Progenitor cell of endocrine pancreas (in vitro differentiated cells): ENCODE results near the gene CHD9. TPM values are rescaled to one million over a fixed set of nuclear protein-coding genes. Genes with fewer than 3 reads are reported as not detected.

Experiments
- DNase-seq: peaks from one replicate; pipeline ENCODE4 v3.0.0; 2021; ENCODE audit warnings: low spot score; ENCODE audit not compliant: unreplicated experiment
- H3K27ac Mint-ChIP-seq: 2 replicates; pipeline ENCODE4 v1.8.0; 2021; ENCODE audit warnings: mild to moderate bottlenecking, moderate library complexity, mixed read lengths
- H3K27me3 Mint-ChIP-seq: 2 replicates; pipeline ENCODE4 v1.8.0; 2021; ENCODE audit warnings: mixed read lengths
- H3K36me3 Mint-ChIP-seq: 2 replicates; pipeline ENCODE4 v1.8.0; 2022; ENCODE audit warnings: mixed read lengths; ENCODE audit not compliant: insufficient read depth
- H3K4me1 Mint-ChIP-seq: 2 replicates; pipeline ENCODE4 v1.8.0; 2021; ENCODE audit warnings: low read depth, mixed read lengths
- H3K4me3 Mint-ChIP-seq: 2 replicates; pipeline ENCODE4 v1.8.0; 2021; ENCODE audit warnings: low read depth, mild to moderate bottlenecking, moderate library complexity, mixed read lengths
- H3K9me3 Mint-ChIP-seq: 2 replicates; pipeline ENCODE4 v1.8.0; 2021; ENCODE audit warnings: low read depth, mixed read lengths
- CTCF ChIP-seq: fragments of 200-600 bp; sonication (generic); IDR thresholded peaks from one replicate; pipeline ENCODE4 v1.5.0; 2021; ENCODE audit warnings: antibody characterized with exemption, mild to moderate bottlenecking; ENCODE audit not compliant: unreplicated experiment
- total RNA-seq: library from RNA; stranded (reverse); gene quantifications from 2 replicates; pipeline ENCODE4 v1.2.1, GENCODE V29; 2021

CHD9 gene
- total RNA-seq, 1 donor from 2014 or later = 67.7 TPM

- no peaks in the 10 kb centered on the region for H3K9me3 Mint-ChIP-seq
- no peaks in the 10 kb centered on the region for H3K36me3 Mint-ChIP-seq
- no peaks in the 10 kb centered on the region for H3K4me1 Mint-ChIP-seq
- no peak for TF ChIP-seq CTCF
- H3K4me3 Mint-ChIP-seq = no peak overlapping the region
- H3K27me3 Mint-ChIP-seq = peaks cover 3% of the 10 kb centered on the region
- DNase-seq = no peak
- no peak overlapping the region for H3K27ac Mint-ChIP-seq
These were observed 36.8 kb downstream of the CHD9 start for GRCh38 chr16:53091466-53092211.

- Mint-ChIP-seq H3K27ac (no peak overlapping the region), H3K4me3 (no peak overlapping the region), H3K36me3 (no peaks in the 10 kb centered on the region), H3K9me3 (no peaks in the 10 kb centered on the region), H3K4me1 (no peaks in the 10 kb centered on the region), H3K27me3 (peaks cover 3% of the 10 kb centered on the region)
- no peak for DNase-seq
- TF ChIP-seq CTCF = no peak
These were observed 37.5 kb downstream of the CHD9 start for GRCh38 chr16:53092284-53092683.

- Mint-ChIP-seq H3K27ac (no peak overlapping the region), H3K4me1 (no peaks in the 10 kb centered on the region), H3K4me3 (no peak overlapping the region), H3K27me3 (peaks cover 3% of the 10 kb centered on the region), H3K9me3 (no peaks in the 10 kb centered on the region), H3K36me3 (no peaks in the 10 kb centered on the region)
- no peak for DNase-seq
- TF ChIP-seq CTCF = no peak
These were observed 38.5 kb downstream of the CHD9 start for GRCh38 chr16:53093162-53093744.

- Mint-ChIP-seq H3K4me3 (no peak overlapping the region), H3K9me3 (no peaks in the 10 kb centered on the region), H3K36me3 (no peaks in the 10 kb centered on the region), H3K27me3 (peaks cover 3% of the 10 kb centered on the region), H3K27ac (no peak overlapping the region), H3K4me1 (peaks cover 4% of the 10 kb centered on the region)
- no peak for TF ChIP-seq CTCF
- no peak for DNase-seq
These were observed 39.3 kb downstream of the CHD9 start for GRCh38 chr16:53094013-53094630.

GRCh38 chr16:53097190-53097589 is 42.4 kb downstream of the CHD9 start:
- no peak overlapping the region for H3K4me3 Mint-ChIP-seq
- H3K36me3 Mint-ChIP-seq = no peaks in the 10 kb centered on the region
- DNase-seq = no peak
- no peaks in the 10 kb centered on the region for H3K27me3 Mint-ChIP-seq
- H3K27ac Mint-ChIP-seq = peak overlapping the region; percentile 78
- no peak for TF ChIP-seq CTCF
- peaks cover 13% of the 10 kb centered on the region for H3K4me1 Mint-ChIP-seq
- H3K9me3 Mint-ChIP-seq = no peaks in the 10 kb centered on the region
